Kidney (tissue), 14 donors: ENCODE data around the gene HSPA12A. TPM values are rescaled to one million over a fixed set of nuclear protein-coding genes. Genes with fewer than 3 reads are reported as not detected.

Experiments used
- DNase-seq, 5 donors: peaks; one replicate each; pipeline ENCODE4 v3.0.0-alpha.2; 2013 to 2020
- FAIRE-seq: peaks from 2 replicates; lab custom pipeline; 2012; peaks lifted over from hg19 to GRCh38; lab: Jason Lieb, UNC
- H3K27ac ChIP-seq, 2 donors: one replicate each; pipeline ENCODE4 v1.7.0; 2013; ENCODE audit warnings: low read depth in 2 of 2, low read length in 2 of 2, inconsistent platforms in 1 of 2
- H3K27me3 ChIP-seq: one replicate; pipeline ENCODE4 v1.7.1; 2013; ENCODE audit warnings: low read length, inconsistent platforms; ENCODE audit not compliant: control insufficient read depth, insufficient read depth
- H3K36me3 ChIP-seq, 3 donors: one replicate each; pipeline versions ENCODE4 v1.7.0 to v1.7.1; 2013; ENCODE audit warnings: low read length in 3 of 3, control low read depth in 1 of 3, inconsistent platforms in 1 of 3; ENCODE audit not compliant: insufficient read depth in 3 of 3, control insufficient read depth in 2 of 3
- H3K4me1 ChIP-seq, 3 donors: one replicate each; pipeline versions ENCODE4 v1.7.0 to v1.7.1; 2013; ENCODE audit warnings: low read length in 3 of 3, inconsistent platforms in 1 of 3, low read depth in 1 of 3; ENCODE audit not compliant: control insufficient read depth in 2 of 3, insufficient read depth in 2 of 3
- H3K4me3 ChIP-seq, 3 donors: one replicate each; pipeline versions ENCODE4 v1.7.0 to v1.8.1; 2013; ENCODE audit warnings: low read length in 3 of 3, control low read depth in 1 of 3, inconsistent platforms in 1 of 3
- H3K9ac ChIP-seq, 3 donors: one replicate each; pipeline versions ENCODE4 v1.7.0 to v1.7.1; 2013; ENCODE audit warnings: low read length in 3 of 3, control low read depth in 1 of 3, inconsistent platforms in 1 of 3
- H3K9me3 ChIP-seq, 3 donors: one replicate each; pipeline versions ENCODE4 v1.7.0 to v1.7.1; 2013; ENCODE audit warnings: low read length in 3 of 3, control low read depth in 1 of 3, inconsistent platforms in 1 of 3; ENCODE audit not compliant: control insufficient read depth in 2 of 3, insufficient read depth in 1 of 3
- CTCF ChIP-seq: IDR thresholded peaks from 3 replicates; pipeline ENCODE4 v1.5.1; 2012; ENCODE audit warnings: mild to moderate bottlenecking, moderate library complexity, borderline replicate concordance; ENCODE audit not compliant: insufficient read depth; ENCODE audit errors: extremely low read depth
- intact Hi-C: fragments of 100-400 bp; cut with DNase I; formaldehyde crosslinking; loops from one replicate; pipeline ENCODE4 v1.11.1; 2022
- polyA plus RNA-seq: library from polyadenylated mRNA; stranded (reverse); fragments of 350-450 nt; fragmentation: Illumina TruSeq; extraction: RNeasy Lipid Tissue Mini Kit (QIAGEN cat#74804); gene quantifications from one replicate; pipeline ENCODE4 v1.2.3, GENCODE V29; 2014; ENCODE audit warnings: low read depth, low replicate concordance; ENCODE audit not compliant: insufficient read depth
- total RNA-seq: library from RNA; stranded (reverse); fragmentation: NEBNext Ultra II Directional; extraction: Animal tissue kit (Norgen Biotek cat#: 25700); gene quantifications from one replicate; pipeline ENCODE4 v1.2.1, GENCODE V29; 2021
- donor health status: control.
- donor health status: control.
- donor health status: control.
- donor health status: control.
- donor health status: control.
- donor health status: DM: yes; HTN: yes; CAD: no.
- donor health status: Normal renal cell carcinoma (clear cell type).

The HSPA12A gene
- total and polyA plus RNA-seq, 2 donors from 2014 or later = 18.9 to 33.5 TPM

GRCh38 chr10:116769791-116770190 is 27.4 kb upstream of the HSPA12A start:
- TF ChIP-seq CTCF = no peak
- no peak overlapping the region for H3K9ac ChIP-seq
- DNase-seq (peak in 2 of 5 donors; percentile 18 to 33), FAIRE-seq (no peak)
- H3K4me1 ChIP-seq = peaks cover 0 to 20% (median 8%) of the 10 kb centered on the region in 3 donors
- no peaks in the 10 kb centered on the region for H3K36me3 ChIP-seq
- H3K27me3 ChIP-seq = no peaks in the 10 kb centered on the region
- intact Hi-C loops = no loop called here
- H3K4me3 ChIP-seq = no peak overlapping the region
- peaks cover 0 to 2% (median 0%) of the 10 kb centered on the region in 3 donors for H3K9me3 ChIP-seq
- peak overlapping the region in 1 of 2 donors; percentile 23 for H3K27ac ChIP-seq

- peaks cover 0 to 4% (median 0%) of the 10 kb centered on the region in 3 donors for H3K9me3 ChIP-seq
- intact Hi-C loops = no loop called here
- H3K4me3 ChIP-seq = no peak overlapping the region
- H3K36me3 ChIP-seq = no peaks in the 10 kb centered on the region
- no peak overlapping the region for H3K27ac ChIP-seq
- peaks cover 0 to 20% (median 8%) of the 10 kb centered on the region in 3 donors for H3K4me1 ChIP-seq
- H3K27me3 ChIP-seq = no peaks in the 10 kb centered on the region
- FAIRE-seq (no peak), DNase-seq (peak in 1 of 5 donors; percentile 22)
- no peak overlapping the region for H3K9ac ChIP-seq
- TF ChIP-seq CTCF = no peak
Observed at GRCh38 chr10:116769368-116769767, 27.0 kb upstream of the HSPA12A start.

DNA sequence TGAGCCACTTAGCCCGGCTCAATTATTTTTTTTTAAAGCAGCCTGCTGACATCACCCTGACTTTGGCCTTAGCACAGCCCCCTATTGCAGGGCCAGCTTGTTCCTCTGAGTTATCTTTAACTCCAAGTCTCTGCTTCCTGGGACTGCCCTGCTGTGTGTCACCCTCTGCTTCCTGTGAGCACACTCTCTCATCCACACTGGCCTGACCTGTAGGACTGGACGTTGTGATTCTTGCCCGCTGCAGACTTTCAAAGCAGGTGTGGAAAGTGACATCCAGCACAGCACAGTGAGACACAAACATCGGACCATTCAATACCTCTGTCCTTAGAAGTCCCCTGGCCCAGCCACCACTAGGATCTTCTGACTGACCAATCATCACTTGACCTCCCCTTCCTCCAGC is 26.4 kb upstream of the HSPA12A start:
- Histone ChIP-seq H3K4me1 (peaks cover 0 to 20% (median 8%) of the 10 kb centered on the region in 3 donors), H3K27ac (no peak overlapping the region), H3K4me3 (no peak overlapping the region), H3K9me3 (peaks cover 0 to 4% (median 0%) of the 10 kb centered on the region in 3 donors), H3K9ac (no peak overlapping the region), H3K36me3 (no peaks in the 10 kb centered on the region), H3K27me3 (no peaks in the 10 kb centered on the region)
- FAIRE-seq (no peak), DNase-seq (no peak)
- no peak for TF ChIP-seq CTCF
- intact Hi-C loops = no loop called here
